HG02981 (cell line): Measurements from ENCODE around the gene DPM1.

Experiments used
- ATAC-seq: cut with Tn5 transposase; IDR thresholded peaks from one replicate; pipeline ENCODE4 v1.9.1; 2021; ENCODE audit warnings: mild to moderate bottlenecking, moderate library complexity; ENCODE audit not compliant: unreplicated experiment

Gene DPM1

DNA sequence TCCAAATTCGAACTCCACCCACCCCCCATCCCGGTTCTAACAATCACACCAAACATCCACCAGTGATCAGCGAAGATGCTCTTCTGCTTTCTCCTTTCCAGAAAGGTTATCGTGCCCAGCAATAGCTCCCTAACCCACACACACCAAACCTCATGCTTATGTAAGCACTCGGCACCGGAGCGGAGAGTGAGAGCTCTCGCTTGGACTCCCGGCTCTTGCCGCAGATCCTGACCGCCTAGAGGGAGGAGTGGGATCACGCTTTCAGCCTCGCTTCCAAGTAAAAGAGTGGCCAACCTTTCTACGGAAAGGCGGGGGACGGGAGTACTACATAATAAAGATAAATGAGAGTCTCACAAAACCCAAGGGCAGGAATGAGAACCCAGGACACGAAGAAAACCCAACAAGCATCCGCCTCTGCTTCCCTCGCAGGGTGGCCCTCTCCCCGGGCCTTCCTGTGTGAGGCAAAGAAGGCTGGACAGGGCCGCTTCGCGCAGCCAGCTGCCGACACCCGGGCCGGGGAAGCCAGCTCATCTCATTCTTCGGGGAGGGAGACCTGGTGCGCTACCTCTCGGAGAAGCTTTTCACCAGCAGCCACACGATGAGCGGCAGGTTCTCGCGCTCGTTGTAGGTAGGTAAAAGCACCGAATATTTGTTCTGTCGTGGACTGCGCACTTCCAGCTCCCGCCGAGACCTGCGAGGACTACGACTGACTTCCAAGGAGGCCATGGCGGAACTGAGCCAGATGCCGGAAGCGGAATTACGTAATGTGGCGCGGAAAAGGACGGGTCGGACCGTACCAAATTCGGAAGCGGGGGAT lies at the start of gene DPM1:
TSS of gene DPM1 (minus strand) at position 735 of the 817 bp plus-strand sequence. CDS start at position 726, 9 bp downstream.
- ATAC-seq = peak; percentile 58

DNA sequence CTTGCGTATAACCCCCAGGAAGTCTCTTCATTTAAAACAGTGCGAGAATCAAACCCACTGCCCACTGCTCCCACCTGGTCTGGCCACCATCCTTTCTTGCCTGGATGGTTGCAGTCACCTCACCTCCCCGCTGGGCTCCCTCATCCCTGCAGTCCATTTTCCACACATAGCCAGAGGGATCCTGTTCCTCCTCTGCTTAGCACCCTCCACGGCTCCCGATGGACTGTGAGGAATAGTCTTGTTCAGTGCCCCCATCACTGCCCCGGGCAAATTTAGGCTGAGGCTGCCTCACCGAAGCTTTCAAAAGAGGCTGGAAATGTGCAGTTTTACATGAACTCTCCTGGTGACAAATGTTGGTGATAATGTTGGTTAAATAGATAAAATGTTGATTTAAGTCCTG lies 46.9 kb upstream of the DPM1 start:
- ATAC-seq = no peak

DNA sequence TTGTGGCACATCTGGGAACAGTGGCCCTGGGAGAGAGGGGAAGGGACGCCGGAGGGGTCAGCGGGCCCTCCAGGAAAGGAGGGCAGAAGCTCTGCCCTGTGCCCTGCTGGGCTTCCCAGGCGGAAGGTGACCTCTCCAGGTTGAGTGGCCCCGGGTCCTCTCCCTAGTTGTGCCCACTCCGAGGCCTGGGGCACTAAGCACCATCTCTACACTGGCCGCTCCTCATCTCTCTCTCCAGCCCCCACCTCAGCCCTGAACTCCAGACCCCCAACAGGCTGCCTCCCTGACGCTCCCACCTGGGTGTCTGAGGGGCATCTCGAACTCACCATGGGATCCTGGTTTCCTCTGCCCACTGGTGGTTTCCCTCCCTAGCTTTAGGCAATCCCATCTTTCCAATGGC lies 46.4 kb upstream of the DPM1 start:
- ATAC-seq = no peak

DNA sequence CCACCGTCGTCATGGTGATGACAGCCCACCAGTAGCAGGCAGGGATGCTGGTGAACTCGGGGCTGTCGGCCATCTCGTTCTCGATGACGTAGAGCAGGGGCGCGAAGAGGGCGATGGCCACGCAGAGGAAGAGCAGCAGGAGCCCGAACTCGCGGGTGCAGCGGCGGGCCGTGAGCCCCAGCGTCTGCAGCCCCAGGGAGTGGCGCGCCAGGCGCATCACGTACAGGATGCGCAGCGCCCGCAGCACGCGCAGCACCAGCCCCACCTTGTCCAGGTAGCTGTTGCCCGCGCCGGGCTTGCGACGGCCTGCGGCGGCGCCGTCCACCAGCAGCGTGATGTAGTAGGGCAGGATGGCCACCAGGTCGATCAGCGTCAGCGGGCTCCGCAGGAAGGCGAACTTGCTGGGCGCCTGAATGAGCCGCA lies 46.0 kb upstream of the DPM1 start:
- no peak for ATAC-seq

DNA sequence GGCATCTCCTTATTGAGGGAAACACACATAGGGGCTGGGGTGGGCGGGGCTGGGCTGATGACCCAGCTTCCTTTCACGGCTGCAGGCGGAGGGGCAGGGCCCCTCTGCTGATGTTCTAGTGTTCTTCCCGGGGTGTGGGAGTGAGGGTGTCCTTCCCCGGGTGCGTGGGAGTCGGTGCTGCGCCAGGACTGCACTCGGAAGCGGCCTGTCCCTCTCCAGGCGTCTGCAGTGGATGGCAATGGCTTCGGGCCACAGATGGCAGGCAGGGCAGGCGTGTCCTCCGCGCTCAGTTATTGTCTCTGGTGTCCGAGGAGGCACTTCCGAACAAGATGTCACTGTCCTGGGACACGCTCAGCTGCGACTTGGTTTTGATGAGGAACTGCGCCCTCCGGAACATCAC lies 45.4 kb upstream of the DPM1 start:
- ATAC-seq = no peak

DNA sequence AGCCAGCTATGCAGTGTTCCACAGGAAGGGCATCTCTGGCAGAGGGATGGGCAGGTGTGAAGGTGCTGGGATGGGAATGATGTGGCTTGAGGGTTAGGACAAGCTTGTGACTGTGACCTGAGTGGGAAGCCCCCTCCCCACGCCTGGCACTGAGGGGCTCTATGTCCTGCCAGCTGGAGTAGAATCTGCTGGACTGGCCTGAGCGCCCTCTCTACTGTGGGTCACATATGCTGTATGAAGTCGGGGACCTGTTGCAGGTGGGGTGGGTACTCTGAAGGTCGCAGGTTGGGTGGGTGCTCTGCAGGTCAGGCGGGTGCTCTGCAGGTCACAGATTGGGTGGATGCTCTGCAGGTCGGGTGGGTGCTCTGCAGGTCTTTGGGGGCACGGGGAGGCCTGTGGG lies 44.3 kb upstream of the DPM1 start:
- ATAC-seq = no peak

DNA sequence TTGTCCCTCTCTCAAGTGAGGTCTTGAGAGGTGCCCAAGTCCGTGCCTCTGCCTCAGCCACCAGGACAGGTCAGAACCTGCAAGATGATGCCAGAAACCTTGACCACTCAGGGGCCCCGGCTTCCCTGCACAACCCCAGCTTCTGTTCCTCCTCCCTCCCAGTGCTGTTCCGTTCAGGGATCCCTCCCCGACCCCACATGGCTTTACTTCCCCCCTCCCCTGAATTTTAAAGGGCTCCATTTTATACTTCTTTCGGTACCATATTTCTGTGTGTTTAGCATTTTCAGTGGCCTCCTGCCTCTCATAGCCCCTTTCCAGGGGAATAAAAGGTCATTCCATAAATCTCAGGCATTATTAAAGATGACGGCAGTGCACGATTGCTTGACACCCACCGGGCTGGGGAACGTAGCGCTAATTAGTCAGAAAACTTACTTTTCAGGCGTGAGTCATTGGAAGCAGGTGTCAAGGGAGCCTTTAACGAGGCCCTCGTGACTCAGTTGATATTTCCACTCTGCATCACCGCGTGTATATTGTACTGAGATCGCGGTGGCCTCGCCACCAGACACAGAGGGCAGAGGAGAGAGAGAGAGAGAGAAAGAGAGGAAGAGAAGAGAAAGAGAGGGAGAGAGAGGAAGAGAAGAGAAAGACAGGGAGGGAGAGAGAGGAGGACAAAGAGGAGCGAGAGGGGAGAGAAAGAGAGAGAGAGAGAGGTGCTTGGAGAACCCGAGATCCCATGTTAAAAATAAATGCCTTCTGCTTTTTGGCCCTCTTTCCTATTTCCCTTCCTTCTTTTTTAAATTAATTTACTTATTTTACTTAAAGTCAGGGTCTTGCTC lies 43.3 kb upstream of the DPM1 start:
- no peak for ATAC-seq

DNA sequence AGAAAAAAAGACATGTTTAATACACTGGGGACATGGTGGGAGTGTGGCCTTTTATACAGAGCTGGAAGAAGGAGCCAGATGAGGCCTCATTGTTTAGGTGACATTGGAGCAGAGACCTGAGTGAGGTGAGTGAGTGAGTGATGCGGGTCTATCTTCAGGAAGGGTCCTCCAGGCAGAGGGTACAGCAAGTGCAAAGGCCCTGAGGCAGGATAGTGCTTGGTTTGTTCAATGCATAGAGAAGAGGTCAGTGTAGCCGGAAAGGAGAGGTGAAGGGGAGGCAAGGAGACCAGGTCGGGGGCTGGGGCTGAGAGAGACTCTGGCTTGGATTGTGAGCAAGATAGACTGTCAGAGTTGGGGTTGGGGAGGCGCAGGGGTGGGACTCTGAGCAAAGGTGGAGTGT lies 41.0 kb upstream of the DPM1 start:
- no peak for ATAC-seq

DNA sequence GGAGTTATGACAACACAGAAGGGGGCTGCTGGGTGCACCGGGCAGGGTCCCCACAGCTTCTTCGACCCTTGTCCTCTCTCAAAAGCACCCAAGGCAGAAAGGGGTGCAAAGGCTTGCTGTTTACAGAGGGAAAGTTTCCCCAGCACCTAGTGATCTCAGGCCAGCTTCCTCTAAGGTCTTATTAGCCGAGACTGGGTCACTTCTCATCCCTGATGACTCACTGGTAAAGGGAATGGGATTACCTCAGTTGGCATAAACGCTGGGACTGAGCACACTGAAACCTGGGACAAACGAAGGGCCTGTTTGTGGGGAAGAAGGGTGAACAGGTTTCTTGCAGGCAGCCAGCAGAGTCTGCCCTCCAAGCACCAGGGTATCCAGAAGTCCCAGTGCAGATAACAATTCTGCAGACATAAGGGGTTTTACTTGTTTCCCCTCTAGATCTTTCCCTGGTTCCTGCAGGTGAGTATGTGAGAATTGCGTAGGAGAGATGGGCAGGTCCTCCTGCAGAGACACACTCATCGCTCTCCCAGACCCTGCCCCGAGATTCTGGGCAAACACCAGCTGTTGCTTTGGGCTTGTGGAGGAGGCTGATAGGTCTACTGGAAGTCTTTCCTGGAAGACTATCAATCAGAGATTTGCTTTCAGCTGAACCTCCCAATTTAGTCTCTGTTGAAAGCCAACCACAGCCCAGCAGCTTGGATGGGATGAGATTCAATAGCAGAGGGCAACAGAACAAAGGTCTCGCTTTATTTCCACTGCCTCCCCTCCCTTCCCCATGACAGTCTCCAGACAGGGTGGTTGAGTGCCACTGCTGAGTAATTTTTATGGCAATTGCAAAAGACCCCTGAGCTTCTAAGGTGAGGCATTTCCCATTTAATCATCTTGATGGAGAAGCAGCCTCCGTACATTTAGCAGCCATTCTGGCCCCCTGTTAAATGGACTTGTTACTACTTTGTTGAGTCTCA lies 38.9 kb upstream of the DPM1 start:
- no peak for ATAC-seq

DNA sequence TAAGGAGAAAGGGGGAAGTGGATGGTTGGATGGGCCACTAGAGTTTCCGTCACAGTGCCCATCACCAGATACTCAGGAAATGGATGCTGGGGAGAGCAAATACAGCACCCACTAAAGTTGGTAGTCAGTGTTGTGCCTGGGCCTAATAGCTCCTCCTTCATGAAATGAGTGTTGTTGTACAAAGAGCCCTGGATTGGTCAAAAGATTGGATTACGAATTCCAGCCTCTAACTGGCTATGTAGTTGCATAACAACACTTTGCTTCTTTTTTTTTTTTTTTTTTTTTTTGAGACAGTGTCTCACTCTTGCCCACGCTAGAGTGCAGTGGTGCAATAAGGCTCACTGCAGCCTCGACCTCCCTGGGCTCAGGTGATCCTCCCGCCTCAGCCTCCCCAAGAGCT lies 37.2 kb upstream of the DPM1 start:
- no peak for ATAC-seq

DNA sequence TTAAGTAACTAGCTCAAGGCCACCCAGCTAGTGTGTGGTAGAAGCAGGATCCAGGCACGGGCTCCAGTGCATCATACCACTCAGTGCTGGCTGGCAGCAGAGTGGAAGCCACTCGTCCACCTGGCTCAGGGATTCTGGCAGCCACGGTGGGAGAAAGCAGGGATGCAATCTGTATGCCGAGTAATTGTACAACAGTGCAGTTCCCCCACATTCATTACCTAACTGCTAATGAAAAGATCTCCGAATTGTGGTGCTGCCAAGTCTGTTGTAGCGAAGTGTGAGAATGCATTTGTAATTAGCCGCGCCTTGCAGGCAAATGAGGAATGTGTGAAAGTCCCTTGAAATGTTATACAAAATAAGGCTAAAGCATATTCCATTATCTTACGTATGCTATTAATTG lies 35.5 kb upstream of the DPM1 start:
- ATAC-seq = no peak

DNA sequence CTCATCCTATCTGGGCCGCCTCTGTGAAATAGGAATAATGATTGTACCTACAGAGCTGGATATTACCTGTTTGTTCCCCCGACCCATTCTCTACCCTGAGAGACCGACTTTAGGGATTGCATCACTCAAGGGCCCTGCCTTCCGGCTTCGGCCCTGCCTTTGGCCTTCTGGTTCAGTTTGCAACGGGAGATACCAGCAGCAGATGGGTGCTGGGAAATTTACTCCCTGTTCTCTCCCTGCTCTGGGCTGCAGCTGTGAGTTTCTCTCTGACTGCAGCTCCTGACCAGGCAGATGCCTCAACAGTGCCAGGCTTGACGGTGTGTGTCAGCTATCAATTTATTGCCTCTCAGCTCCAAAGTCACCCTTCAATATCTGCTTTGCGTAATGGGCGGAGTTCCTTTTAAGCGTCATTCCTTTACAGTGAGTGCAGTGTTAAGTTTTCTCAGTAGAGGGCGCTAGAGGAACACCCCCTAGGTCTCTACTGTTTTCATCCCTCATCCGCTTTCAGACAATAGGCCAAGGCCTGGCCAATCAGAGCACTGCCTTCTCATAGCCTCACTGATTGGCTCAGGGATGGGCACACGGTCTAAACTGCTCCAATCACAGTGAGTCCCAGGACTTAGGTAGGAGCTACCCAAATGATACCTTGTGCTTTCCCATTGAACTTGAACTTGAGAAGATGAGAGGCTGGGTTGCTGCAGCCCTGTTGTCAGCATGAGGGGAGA lies 34.6 kb upstream of the DPM1 start:
- peak; percentile 93 for ATAC-seq

DNA sequence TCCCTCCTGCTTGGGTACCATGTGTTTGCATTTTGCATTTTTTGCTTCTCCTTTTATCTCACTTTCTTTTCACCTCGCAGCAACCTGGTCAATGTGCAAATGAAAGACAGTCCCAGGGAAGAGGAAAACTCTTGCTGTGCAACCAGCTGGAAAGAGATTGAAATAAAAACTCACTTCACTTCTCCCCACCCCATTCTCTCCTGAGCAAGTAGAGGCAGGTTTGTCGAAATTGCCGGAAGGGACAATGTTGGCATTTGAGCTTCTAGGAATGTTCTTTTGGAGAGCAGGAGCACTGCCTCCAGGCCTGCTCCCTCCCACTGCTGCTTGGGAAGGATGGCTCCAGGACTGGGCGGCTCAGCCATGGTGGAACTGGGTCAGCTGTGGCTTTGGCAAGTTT lies 34.0 kb upstream of the DPM1 start:
- ATAC-seq = no peak

DNA sequence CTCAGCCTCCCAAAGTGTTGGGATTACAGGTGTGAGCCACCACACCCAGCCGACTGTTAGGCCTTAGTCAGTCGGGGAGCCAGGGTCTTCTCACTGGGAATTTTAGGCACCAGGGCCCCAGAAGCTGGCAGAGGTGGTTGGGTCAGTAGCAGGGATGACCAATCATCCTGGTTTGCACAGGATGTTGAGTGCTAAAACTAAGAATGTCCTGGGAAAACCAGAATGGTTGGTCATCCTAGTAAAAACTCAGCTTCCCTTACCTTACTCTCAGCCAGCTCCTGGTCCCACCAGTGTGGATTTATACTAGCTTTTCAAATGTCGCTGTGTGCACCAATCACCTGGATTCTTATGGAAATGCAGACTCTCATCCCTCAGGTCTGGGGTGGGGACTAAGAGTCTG lies 32.7 kb upstream of the DPM1 start:
- ATAC-seq = no peak

DNA sequence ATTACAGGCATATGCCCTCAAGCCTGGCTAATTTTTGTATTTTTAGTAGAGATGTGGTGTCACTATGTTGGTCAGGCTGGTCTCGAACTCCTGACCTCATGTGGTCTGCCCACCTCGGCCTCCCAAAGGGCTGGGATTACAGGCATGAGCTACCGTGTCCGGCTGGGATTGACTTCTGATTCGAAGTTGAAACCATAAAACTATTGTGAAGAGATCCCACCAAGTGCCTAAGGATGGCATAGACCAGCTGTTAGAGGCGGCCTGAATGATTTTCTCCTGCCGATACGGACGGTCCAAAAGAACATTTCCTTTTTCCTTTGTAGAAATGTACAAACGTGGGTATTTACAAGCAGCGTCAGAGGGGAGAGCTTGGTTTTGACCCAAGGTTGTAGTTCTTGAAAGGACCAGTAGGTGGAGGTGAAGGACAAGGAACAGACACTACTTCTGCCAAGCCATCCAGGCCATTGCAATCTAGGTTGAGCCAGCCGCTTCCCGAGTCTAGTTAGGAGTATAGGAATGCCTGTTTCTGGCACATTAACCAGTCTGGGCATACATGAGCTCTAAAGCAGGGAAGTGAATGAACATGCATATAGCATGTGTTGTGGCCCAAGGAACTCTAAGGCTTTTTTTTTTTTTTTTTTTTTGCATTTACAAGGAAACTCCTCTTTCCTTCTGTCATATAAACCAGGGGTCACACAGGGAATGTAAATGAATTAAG lies 29.3 kb upstream of the DPM1 start:
- ATAC-seq = no peak

DNA sequence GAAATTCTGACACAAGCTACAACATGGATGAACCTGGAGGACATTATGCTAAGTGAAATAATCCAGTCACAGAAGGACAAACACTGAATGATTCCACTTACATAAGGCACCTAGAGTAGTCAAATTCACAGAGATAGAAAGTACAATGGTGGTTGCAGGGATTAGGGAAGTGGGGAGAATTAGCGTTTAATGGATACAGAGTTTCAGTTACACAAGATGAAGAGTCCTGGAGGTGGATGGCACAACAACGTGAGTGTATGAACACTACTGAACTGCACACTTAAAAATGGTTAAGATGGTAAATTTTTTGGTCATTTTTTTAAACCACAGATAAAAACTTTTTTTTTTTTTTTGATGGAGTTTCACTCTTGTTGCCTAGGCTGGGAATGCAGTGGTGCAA lies 25.0 kb upstream of the DPM1 start:
- no peak for ATAC-seq

DNA sequence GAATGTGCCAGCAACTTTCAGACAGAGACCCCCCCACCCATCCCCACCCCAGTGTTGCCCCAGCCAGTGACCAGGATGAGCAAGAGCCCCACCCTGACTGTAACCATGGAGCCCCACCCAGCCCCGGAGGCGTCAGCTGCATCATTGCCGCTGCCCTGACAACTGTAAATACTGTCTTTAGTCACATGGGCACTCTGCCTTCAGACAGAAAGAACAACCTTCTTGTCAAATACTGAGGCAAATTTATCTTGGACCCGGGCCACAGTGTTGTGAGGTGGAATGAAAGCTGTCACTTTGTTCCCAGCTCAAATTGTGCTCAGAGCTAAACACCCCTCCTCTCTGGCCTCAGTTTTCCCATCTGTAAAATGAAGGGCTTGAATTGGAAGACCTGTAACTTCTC lies 24.0 kb upstream of the DPM1 start:
- no peak for ATAC-seq

DNA sequence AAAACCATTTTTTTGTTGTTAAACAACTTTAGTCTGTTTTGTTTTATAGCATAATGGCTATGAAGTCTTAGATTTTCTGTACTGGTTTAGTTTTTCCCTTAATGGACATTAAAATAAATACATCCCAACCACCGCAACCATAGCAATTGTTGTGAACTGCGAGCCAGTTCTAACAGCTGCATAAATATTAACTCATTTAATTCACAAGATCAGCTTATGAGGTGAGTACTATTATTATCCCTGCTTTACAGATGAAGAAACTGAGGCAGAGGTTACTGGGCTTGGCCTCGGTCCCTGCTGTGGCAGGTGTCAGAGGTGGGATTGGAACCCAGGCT lies 23.3 kb upstream of the DPM1 start:
- no peak for ATAC-seq

DNA sequence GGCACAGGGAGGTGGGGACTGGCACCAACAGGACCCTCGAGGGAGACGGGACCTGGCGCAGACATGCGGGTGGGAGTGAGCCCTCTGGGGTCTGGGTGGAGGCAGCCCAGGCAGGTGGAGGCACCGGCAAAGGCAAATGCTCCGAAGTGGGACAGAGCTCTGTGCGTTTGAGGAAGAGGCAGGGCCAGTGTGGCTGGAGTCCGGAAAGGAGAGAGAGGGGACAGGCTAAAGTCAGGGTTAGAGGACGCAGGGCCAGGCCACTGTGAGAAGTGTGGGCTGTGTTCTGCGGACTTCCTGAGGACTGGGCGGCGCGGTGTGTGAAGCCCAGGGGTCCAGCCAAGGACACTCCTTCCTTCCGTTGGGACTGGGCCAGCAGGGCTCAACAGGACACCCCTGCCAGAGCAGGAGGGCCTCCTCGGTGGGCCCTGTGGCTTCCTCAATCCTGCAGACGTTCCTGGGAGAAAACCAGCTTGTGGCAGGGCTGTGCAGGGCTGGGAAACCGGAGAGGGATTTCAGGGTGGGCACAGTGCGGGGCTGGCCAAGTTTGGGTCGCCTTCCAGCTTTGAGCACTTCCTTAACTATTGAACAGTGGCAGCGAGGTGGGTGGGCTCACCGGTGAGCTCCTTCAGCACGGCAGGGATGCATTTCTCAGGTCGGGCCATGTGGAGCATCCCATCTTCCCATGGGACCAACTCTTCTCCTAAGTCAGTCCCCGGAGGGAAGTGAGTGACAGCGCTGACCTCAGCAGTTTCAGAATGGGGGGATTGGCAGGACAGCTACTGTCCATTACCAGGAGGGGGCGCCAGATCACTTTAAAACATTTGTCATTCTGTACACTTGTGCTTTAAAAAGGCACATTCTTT lies 22.8 kb upstream of the DPM1 start:
- ATAC-seq = no peak
